ENCODE results near the gene LINGO1.

LINGO1 gene

DNA sequence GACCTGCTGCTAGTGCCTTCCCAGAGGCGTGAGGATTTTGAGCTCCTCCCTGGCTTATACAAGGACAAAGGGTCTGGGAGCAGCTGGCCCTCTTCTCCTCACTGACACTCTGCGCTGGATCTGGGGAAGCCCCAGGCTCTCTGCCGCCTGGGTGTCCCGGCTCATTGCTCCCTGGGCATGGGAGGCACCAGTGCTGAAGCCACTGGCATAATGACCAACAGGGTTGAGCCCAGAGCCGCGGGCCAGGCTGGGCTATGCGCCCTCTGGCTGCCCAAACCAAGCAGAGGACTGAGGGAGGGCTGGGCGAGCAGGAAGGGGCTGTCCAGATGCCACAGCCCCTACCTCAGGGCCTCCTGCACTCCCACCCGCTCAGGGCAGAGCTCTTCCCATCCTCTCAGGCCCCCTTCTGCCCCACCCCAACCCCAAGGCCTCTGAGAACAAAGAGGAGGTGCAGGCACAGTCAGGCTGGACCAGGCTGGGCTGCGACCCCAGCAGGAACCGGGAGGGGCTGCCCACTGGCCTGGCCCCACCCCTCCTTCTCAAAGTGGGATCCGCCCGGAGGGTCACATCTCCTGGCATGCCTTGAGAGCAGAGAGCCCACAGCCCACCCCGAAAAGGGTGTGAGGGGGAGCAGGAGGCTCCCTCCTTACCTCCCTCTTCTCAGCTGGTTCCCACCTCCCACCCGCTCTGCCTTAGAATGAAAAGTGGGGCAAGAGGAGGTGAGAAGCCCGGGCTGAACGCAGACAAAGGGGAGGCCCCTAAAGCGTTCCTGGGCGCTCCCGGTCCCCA lies 1.6 kb downstream of the LINGO1 start:
- no peak overlapping the region for H3K27ac ChIP-seq
- TF ChIP-seq, protein P1, sequence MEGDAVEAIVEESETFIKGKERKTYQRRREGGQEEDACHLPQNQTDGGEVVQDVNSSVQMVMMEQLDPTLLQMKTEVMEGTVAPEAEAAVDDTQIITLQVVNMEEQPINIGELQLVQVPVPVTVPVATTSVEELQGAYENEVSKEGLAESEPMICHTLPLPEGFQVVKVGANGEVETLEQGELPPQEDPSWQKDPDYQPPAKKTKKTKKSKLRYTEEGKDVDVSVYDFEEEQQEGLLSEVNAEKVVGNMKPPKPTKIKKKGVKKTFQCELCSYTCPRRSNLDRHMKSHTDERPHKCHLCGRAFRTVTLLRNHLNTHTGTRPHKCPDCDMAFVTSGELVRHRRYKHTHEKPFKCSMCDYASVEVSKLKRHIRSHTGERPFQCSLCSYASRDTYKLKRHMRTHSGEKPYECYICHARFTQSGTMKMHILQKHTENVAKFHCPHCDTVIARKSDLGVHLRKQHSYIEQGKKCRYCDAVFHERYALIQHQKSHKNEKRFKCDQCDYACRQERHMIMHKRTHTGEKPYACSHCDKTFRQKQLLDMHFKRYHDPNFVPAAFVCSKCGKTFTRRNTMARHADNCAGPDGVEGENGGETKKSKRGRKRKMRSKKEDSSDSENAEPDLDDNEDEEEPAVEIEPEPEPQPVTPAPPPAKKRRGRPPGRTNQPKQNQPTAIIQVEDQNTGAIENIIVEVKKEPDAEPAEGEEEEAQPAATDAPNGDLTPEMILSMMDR (IDR thresholded peaks at IDR 0.05) = peak; percentile 13
- TF ChIP-seq ZFX (IDR thresholded peaks at IDR 0.05; ENCODE audit: borderline replicate concordance) = no peak

DNA sequence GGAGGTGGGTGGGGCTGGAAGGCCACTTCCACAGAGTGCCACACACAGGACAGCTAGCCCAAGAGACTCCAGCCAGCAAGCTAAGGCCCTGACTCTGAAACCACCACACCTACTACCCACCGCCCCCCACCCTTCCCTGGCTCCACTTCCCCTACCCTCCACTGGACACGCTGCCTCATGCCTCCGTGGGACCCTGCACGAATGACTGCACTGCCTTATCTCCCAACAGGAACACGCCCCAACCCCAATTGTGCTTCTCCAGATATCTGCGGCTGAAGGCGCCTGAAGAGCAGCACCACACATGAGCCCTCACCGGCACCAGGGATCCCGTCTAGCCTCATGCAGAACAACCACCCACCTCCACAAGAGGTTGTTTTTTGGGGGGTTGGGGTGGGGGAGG lies 2.7 kb downstream of the LINGO1 start:
- TF ChIP-seq ZFX (IDR thresholded peaks at IDR 0.05; ENCODE audit: borderline replicate concordance) = no peak
- TF ChIP-seq, protein P1 (IDR thresholded peaks at IDR 0.05) = no peak
- H3K27ac ChIP-seq = no peak overlapping the region

DNA sequence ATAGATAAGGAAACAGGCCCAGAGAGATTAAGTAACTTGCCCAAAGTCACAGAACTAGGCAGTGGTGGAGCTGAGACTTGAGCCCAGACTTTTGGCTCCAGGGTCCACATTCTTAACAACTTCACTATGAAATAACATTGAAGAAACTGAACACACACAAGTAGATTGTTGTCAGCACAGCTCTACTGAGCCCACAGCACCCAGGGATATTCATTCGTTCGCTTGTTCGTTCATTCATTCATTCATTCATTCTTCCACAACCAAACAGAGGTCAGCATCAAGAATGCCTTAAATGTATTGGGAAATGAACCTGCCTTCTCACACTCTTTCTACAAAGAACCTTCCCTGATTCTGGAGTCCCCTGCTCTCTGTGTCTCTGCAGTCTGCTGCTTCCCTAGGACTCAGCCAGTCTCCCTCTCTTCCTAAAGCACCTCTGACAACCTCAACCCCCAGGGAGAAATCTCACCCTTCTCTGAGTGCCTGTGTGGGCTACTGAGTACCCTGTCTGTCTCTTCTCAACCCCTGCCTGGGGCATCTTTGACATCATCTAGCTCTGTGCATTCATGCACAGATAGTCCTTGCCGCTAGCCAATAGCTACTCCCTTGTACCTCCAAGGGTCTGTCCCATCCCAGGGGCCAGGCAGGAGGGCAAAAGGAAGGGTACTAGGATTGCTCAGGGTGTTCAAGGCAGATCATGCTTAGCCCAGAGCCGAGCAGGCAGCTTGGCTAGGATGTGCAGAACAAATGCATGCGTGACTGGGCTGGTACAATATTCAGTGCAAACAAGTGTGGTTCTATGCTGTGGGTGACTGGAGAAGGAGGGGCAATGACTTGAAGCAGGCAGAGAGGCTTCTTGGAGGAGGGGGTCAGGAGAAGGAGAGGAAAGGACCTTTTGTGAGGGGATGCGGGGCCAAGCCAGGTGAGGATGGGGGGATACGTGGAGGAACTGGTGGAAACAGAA lies 3.4 kb downstream of the LINGO1 start:
- TF ChIP-seq, protein P1 (IDR thresholded peaks at IDR 0.05) = no peak
- TF ChIP-seq ZFX (IDR thresholded peaks at IDR 0.05; ENCODE audit: borderline replicate concordance) = no peak
- H3K27ac ChIP-seq = no peak overlapping the region

DNA sequence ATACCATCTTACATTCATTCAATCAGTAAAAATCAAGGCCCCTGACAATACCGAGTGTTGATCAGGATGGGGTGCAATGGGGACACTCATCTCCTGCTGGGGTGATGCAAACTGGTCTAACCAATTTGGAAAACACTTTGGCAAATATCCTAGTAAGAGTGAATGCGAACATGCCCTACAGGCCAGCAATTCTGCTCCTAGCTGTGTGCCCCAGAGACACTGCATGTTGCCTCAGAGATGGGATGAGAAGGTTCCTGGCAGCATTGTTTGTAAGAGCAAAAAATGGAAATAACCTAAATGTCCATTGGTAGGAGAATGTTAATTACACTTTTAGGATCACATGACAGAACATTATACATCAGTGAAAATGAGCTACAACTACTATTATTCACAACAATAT lies 4.7 kb downstream of the LINGO1 start:
- H3K27ac ChIP-seq = no peak overlapping the region
- TF ChIP-seq, protein P1 (IDR thresholded peaks at IDR 0.05) = no peak

DNA sequence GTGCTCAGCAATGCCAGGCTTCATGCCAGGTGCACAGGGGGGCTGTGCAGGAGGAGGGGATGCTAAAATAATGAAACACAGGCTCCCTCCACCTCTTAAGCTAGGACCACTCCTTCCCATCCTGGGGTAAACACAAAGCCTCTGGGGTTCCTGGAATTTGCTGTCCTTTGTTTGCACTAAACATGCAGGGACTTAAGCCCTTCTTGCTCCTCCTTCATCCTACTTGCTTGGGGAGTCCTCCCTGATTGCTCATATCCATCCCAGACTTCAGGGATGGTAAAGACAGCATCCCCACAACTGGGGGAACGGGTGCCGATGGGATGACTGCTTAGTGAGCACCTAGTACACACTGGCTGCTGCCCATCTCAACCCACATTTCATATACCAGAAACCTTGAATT lies 5.1 kb downstream of the LINGO1 start:
- TF ChIP-seq, protein P1 (IDR thresholded peaks at IDR 0.05) = no peak
- no peak for TF ChIP-seq ZFX (IDR thresholded peaks at IDR 0.05; ENCODE audit: borderline replicate concordance)

DNA sequence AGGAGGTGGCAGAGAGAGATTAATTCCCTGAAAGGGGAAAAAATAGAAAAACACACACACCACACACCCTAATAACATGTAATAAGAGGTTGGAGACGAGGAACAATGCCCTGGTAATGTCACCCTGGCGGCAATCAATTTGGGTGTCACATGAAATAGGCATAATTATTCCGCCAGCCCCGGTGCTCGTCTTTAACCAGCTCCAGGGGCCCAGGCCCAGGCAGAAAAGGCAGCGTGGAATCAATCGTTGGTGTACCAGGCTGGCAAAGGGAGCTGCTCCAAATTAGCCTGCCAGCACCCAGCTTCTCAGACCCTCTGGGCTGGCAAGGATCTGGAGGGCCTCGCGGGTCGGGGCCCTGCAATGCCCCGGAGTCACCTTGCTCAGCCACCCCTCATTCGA lies 5.6 kb downstream of the LINGO1 start:
- no peak overlapping the region for H3K27ac ChIP-seq
- TF ChIP-seq ZFX (IDR thresholded peaks at IDR 0.05; ENCODE audit: borderline replicate concordance) = no peak
- TF ChIP-seq, protein P1 (IDR thresholded peaks at IDR 0.05) = no peak

More for the DNA sequence above, 5.1 kb downstream of the LINGO1 start:
- H3K27ac ChIP-seq = no peak overlapping the region

Measured in 22Rv1 (cell line).